HEK293T (cell line): ENCODE data around the gene ITGA11.

Experiments used
- CTCF ChIA-PET: fragments of 350-600 bp; formaldehyde crosslinking; extraction: SDS; loops from one replicate; lab custom pipeline; 2021; ENCODE audit warnings: antibody characterized with exemption, inconsistent platforms; lab: Yijun Ruan, JAX
- POLR2A ChIA-PET: fragments of 350-600 bp; formaldehyde crosslinking; extraction: SDS; loops from one replicate; lab custom pipeline; 2020; ENCODE audit warnings: antibody characterized with exemption, inconsistent platforms; lab: Yijun Ruan, JAX
- DNase-seq: peaks from one replicate; pipeline ENCODE4 v3.0.0; 2012; ENCODE audit warnings: mixed read lengths; ENCODE audit errors: extremely low spot score
- ARNT ChIP-seq: fragments of 450-650 bp; IDR thresholded peaks from 2 replicates; pipeline ENCODE4 v1.6.1; 2017; ENCODE audit warnings: mild to moderate bottlenecking
- BHLHE40 ChIP-seq: fragments of 450-650 bp; IDR thresholded peaks from 2 replicates; pipeline ENCODE4 v1.6.1; 2016; ENCODE audit warnings: mild to moderate bottlenecking, moderate library complexity, borderline replicate concordance
- CTBP1 ChIP-seq: fragments of 450-650 bp; IDR thresholded peaks from 2 replicates; pipeline ENCODE4 v1.6.1; 2016; ENCODE audit warnings: borderline replicate concordance
- ELF4 ChIP-seq: fragments of 450-650 bp; IDR thresholded peaks from 2 replicates; pipeline ENCODE4 v1.6.1; 2017; ENCODE audit warnings: antibody characterized with exemption
- FOXA1 ChIP-seq: fragments of 450-650 bp; IDR thresholded peaks from 2 replicates; pipeline ENCODE4 v1.6.1; 2016; ENCODE audit warnings: mild to moderate bottlenecking
- FOXK2 ChIP-seq: fragments of 450-650 bp; IDR thresholded peaks from 2 replicates; pipeline ENCODE4 v1.6.1; 2016; ENCODE audit warnings: mild to moderate bottlenecking
- FOXM1 ChIP-seq: fragments of 450-650 bp; IDR thresholded peaks from 2 replicates; pipeline ENCODE4 v1.6.1; 2017; ENCODE audit warnings: mild to moderate bottlenecking, borderline replicate concordance
- HDGF ChIP-seq: fragments of 450-650 bp; IDR thresholded peaks from 2 replicates; pipeline ENCODE4 v1.6.1; 2017; ENCODE audit warnings: antibody characterized with exemption, borderline replicate concordance
- L3MBTL2 ChIP-seq: fragments of 450-650 bp; conservative IDR thresholded peaks from 2 replicates; pipeline ENCODE4 v1.6.1; 2016; ENCODE audit warnings: mild to moderate bottlenecking
- LEF1 ChIP-seq: fragments of 450-650 bp; IDR thresholded peaks from 2 replicates; pipeline ENCODE4 v1.6.1; 2017; ENCODE audit warnings: mild to moderate bottlenecking, borderline replicate concordance
- NFRKB ChIP-seq: fragments of 450-650 bp; IDR thresholded peaks from 2 replicates; pipeline ENCODE4 v1.6.1; 2016; ENCODE audit warnings: mild to moderate bottlenecking, moderate library complexity
- PKNOX1 ChIP-seq: fragments of 450-650 bp; IDR thresholded peaks from 2 replicates; pipeline ENCODE4 v1.6.1; 2016
- SP1 ChIP-seq: fragments of 450-650 bp; IDR thresholded peaks from 2 replicates; pipeline ENCODE4 v1.6.1; 2017
- SUZ12 ChIP-seq: fragments of 450-650 bp; IDR thresholded peaks from 2 replicates; pipeline ENCODE4 v1.6.1; 2016; ENCODE audit warnings: mild to moderate bottlenecking
- TARDBP ChIP-seq: fragments of 450-650 bp; IDR thresholded peaks from 2 replicates; pipeline ENCODE4 v1.6.1; 2016
- ZNF384 ChIP-seq: fragments of 450-650 bp; IDR thresholded peaks from 2 replicates; pipeline ENCODE4 v1.6.1; 2016

Gene ITGA11

DNA sequence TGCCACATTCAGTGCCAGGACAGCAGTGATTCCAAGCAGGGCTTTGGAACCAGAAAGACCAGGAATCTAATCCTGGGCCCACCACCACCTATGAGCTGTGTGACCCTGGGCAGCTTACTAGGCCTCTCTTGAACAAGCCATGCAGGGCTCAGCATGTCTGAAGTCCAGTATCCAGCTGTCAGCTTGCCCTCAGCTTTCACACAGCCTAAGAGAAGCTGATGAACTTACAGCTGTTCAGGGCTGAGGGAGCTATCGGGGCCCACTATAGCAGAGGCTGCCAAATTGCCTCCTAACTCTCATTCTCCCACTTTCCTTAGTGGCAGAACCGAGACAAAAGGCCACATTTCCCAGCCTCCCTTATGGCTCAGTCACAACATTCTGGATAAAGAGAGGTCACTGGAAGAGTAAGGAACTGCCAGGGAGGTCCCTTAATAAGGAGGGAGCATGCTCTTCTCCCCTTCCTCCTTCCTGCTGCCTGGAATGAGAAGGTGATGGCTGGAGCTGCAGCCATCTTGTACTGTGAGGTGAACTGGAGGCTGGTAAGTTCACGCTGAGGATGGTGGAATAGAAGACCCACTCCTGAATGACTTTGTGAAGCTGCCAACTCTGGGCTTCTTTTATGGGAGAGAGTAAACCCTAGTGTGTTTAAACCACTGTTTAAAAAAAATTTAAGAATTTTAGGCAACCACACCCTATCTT, 120.0 kb downstream of the ITGA11 start:
- ChIA-PET CTCF (no interaction called here), POLR2A (interaction anchor here (1.0 kb wide), 1 partner anchor 35 kb away, joined by 5 read pairs; the partner anchor contains the start of gene FEM1B)
- no peak for DNase-seq
- no peak for TF ChIP-seq ELF4
- no peak for TF ChIP-seq ARNT
- TF ChIP-seq BHLHE40, result no peak
- TF ChIP-seq FOXK2, result no peak
- no peak for TF ChIP-seq SUZ12
- TF ChIP-seq ZNF384, result no peak
- no peak for TF ChIP-seq CTBP1
- no peak for TF ChIP-seq HDGF
- no peak for TF ChIP-seq NFRKB
- TF ChIP-seq SP1, result no peak
- TF ChIP-seq PKNOX1, result no peak
- TF ChIP-seq L3MBTL2, result no peak

DNA sequence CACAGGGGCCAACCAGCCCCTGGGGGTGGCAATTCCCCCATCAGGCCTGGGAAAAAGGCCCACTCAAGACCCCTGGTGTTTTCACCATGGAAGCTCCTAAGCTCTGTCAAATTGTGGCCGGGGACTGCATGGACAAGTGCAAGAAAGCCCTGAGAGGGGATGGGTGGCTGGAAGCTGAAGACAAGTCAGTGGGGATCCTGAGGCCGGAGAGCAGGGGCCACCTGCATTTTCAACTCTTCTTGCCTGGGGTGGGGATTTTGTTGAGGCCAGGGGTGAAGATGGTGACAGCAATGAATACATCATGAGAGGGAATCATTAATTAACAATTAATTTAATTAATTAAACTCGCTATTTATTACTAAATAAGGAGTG, 120.5 kb downstream of the ITGA11 start:
- DNase-seq, result no peak
- no peak for TF ChIP-seq HDGF
- no peak for TF ChIP-seq TARDBP
- TF ChIP-seq ARNT, result no peak
- no peak for TF ChIP-seq PKNOX1
- TF ChIP-seq FOXK2, result no peak
- no peak for TF ChIP-seq SP1
- no peak for TF ChIP-seq CTBP1
- no peak for TF ChIP-seq ELF4
- no peak for TF ChIP-seq L3MBTL2
- no peak for TF ChIP-seq FOXA1
- no peak for TF ChIP-seq FOXM1
- ChIA-PET POLR2A (interaction anchor here (0.7 to 1.0 kb wide), 2 partner anchors 11 to 34 kb away, joined by 3 to 5 read pairs; partner anchors contain the start of gene FEM1B), CTCF (no interaction called here)

- ChIA-PET POLR2A (interaction anchor here (0.7 kb wide), 1 partner anchor 11 kb away, joined by 3 read pairs; no protein-coding TSS in a partner anchor), CTCF (no interaction called here)
- no peak for DNase-seq
- no peak for TF ChIP-seq PKNOX1
- TF ChIP-seq SP1, result no peak
- no peak for TF ChIP-seq L3MBTL2
- no peak for TF ChIP-seq FOXK2
- TF ChIP-seq HDGF, result no peak
- no peak for TF ChIP-seq SUZ12
- no peak for TF ChIP-seq BHLHE40
- no peak for TF ChIP-seq NFRKB
- TF ChIP-seq LEF1, result no peak
- TF ChIP-seq ZNF384, result no peak
- no peak for TF ChIP-seq TARDBP
- TF ChIP-seq FOXA1, result no peak
- no peak for TF ChIP-seq ARNT
- no peak for TF ChIP-seq FOXM1
- no peak for TF ChIP-seq CTBP1
- no peak for TF ChIP-seq ELF4
Measured at GRCh38 chr15:68310804-68311463, 121.0 kb downstream of the ITGA11 start.

DNA sequence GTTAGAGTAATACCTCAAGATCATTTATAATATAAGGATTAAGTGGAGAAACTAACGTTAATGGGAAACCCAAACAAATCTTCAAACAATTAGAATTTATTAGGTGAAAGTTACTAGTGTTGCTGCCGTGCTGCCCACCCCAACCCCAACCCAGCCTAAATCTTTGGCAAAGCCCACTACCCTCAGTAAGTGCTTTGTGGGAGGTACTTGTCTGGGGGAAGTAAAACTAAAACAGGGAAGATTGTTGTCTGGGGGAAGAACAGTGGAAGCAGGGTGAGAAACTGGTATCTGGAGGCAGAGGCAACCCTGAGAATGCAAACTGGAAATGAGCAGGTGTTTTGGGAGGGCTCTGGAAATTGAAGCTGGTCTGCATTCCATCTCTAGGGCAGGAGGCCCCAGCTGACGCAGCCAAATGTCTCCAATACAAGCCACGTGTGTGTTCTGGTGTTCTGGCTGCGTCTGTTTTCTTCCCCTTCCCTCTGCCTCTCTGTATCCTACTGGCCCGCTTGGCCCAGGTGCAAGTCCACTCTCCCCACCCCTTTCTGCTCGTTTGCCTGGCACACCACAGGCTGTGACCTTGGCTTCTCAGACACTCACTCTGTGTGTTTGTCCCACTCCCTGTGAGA, 121.7 kb downstream of the ITGA11 start:
- no peak for DNase-seq
- ChIA-PET CTCF (no interaction called here), POLR2A (no interaction called here)
- TF ChIP-seq ARNT, result no peak
- TF ChIP-seq BHLHE40, result no peak
- TF ChIP-seq ZNF384, result no peak
- no peak for TF ChIP-seq FOXK2
- TF ChIP-seq SP1, result no peak
- no peak for TF ChIP-seq FOXM1
- TF ChIP-seq SUZ12, result no peak
- no peak for TF ChIP-seq CTBP1
- no peak for TF ChIP-seq ELF4
- TF ChIP-seq PKNOX1, result no peak
- no peak for TF ChIP-seq L3MBTL2
- no peak for TF ChIP-seq TARDBP
- TF ChIP-seq NFRKB, result no peak
- no peak for TF ChIP-seq FOXA1
- no peak for TF ChIP-seq HDGF
- TF ChIP-seq LEF1, result no peak

GRCh38 chr15:68309024-68309423, 122.9 kb downstream of the ITGA11 start:
- TF ChIP-seq PKNOX1 (no peak), ELF4 (no peak), BHLHE40 (no peak)
- ChIA-PET CTCF (no interaction called here), POLR2A (no interaction called here)
- DNase-seq, result no peak
